Central memory CD8-positive, alpha-beta T cell (primary cell): ENCODE measurements around the gene SLC47A2.
"Not testable (repeated sequence)": the region's sequence is repeated elsewhere in the genome, so short reads cannot be mapped to it uniquely, and the experiment has no call there.

Experiments used
- ATAC-seq: fragments of 150-1000 bp; cut with Tn5 transposase; replicated peaks from 2 replicates; pipeline ENCODE4 v1.10.0; 2022; ENCODE audit warnings: mild to moderate bottlenecking, moderate FRiP score, moderate number of reproducible peaks; ENCODE audit not compliant: poor library complexity, severe bottlenecking; ENCODE audit errors: extremely low read depth
- DNase-seq, 2 donors: peaks; one replicate each; pipeline ENCODE4 v3.0.0; 2021; ENCODE audit warnings: low spot score in 2 of 2
- H3K27ac Mint-ChIP-seq: one replicate; pipeline ENCODE4 v1.8.0; 2022; ENCODE audit warnings: low read depth, mild to moderate bottlenecking, moderate library complexity, mixed read lengths
- H3K27me3 Mint-ChIP-seq: one replicate; pipeline ENCODE4 v1.8.0; 2022; ENCODE audit warnings: mixed read lengths
- H3K36me3 Mint-ChIP-seq: one replicate; pipeline ENCODE4 v1.8.0; 2022; ENCODE audit warnings: mild to moderate bottlenecking, moderate library complexity, mixed read lengths; ENCODE audit not compliant: insufficient read depth
- H3K4me1 Mint-ChIP-seq: one replicate; pipeline ENCODE4 v1.8.0; 2022; ENCODE audit warnings: mixed read lengths
- H3K4me3 Mint-ChIP-seq: one replicate; pipeline ENCODE4 v1.8.0; 2022; ENCODE audit warnings: mild to moderate bottlenecking, moderate library complexity, mixed read lengths
- H3K9me3 Mint-ChIP-seq: one replicate; pipeline ENCODE4 v1.8.0; 2022; ENCODE audit warnings: mixed read lengths

The SLC47A2 gene

DNA sequence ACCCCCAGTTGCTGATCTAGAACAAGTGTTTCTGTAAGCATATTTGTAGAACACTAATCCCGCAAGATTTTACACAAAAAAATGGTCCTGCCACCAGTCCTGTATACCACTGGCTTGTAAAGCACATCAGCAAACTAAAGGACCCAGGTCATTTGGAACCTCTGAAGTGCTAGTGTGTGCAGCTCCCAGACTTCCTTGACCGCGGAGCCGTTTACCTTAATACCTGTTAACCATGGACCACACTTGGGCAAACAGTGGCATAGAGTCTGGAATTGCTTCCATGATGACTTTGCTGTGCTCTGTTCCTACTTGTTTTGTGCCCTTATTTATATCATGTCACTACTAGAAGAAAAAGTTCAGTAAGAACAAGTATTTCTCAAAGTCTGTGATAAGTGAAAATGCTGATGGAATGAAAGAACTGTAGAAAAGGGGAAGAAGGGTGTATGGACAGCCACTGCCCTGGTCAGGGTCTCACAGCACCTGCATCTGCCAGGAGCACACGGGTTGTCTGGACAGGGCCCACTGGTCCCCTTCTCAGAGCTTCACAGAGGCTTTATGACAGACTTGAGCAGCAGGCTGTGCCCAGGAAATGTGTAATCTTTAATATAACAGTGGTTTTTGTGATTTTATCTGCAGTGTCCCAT is 38.5 kb downstream of the SLC47A2 start:
- Mint-ChIP-seq H3K4me3 (no peak overlapping the region), H3K9me3 (no peaks in the 10 kb centered on the region), H3K27me3 (no peaks in the 10 kb centered on the region), H3K36me3 (peaks cover 3% of the 10 kb centered on the region), H3K4me1 (no peaks in the 10 kb centered on the region), H3K27ac (no peak overlapping the region)
- no peak for ATAC-seq
- no peak for DNase-seq

- no peaks in the 10 kb centered on the region for H3K27me3 Mint-ChIP-seq
- H3K4me3 Mint-ChIP-seq: no peak overlapping the region
- H3K9me3 Mint-ChIP-seq: no peaks in the 10 kb centered on the region
- ATAC-seq (no peak), DNase-seq (no peak)
- H3K4me1 Mint-ChIP-seq: no peaks in the 10 kb centered on the region
- H3K36me3 Mint-ChIP-seq: peaks cover 3% of the 10 kb centered on the region
- H3K27ac Mint-ChIP-seq: no peak overlapping the region
Measured at GRCh38 chr17:19676896-19677295, 39.5 kb downstream of the SLC47A2 start.

DNA sequence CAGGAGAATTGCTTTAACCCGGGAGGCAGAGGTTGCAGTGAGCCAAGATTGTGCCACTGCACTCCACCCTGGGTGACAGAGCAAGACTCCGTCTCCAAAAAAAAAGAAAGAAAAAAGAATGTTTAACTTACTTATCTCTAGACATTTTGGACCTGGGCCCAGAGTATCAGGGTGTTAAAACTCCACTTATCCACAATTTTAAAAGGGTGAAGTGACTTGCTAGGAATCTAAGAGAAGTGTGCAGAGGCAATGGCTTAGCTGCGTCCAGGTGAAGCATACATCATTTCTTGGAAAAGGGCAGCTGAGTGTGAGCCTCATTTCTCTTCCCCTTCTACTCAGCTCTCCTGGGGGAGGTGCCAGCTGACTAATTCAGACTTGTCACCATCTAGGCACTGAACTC is 42.8 kb downstream of the SLC47A2 start:
- no peak for ATAC-seq
- no peaks in the 10 kb centered on the region for H3K27me3 Mint-ChIP-seq

GRCh38 chr17:19672009-19672750 is 44.2 kb downstream of the SLC47A2 start:
- no peaks in the 10 kb centered on the region for H3K27me3 Mint-ChIP-seq
- no peak for ATAC-seq
- H3K9me3 Mint-ChIP-seq: no peaks in the 10 kb centered on the region
- no peak overlapping the region for H3K4me3 Mint-ChIP-seq
- DNase-seq: no peak
- peaks cover 10% of the 10 kb centered on the region for H3K36me3 Mint-ChIP-seq
- no peaks in the 10 kb centered on the region for H3K4me1 Mint-ChIP-seq
- H3K27ac Mint-ChIP-seq: no peak overlapping the region

More for the DNA sequence above, 42.8 kb downstream of the SLC47A2 start:
- no peaks in the 10 kb centered on the region for H3K9me3 Mint-ChIP-seq
- H3K27ac Mint-ChIP-seq: no peak overlapping the region
- H3K4me3 Mint-ChIP-seq: no peak overlapping the region
- H3K4me1 Mint-ChIP-seq: no peaks in the 10 kb centered on the region
- DNase-seq: no peak
- H3K36me3 Mint-ChIP-seq: peaks cover 8% of the 10 kb centered on the region

GRCh38 chr17:19671433-19671832 is 45.0 kb downstream of the SLC47A2 start:
- Mint-ChIP-seq H3K4me3 (no peak overlapping the region), H3K36me3 (peaks cover 10% of the 10 kb centered on the region), H3K27me3 (no peaks in the 10 kb centered on the region), H3K27ac (no peak overlapping the region), H3K9me3 (no peaks in the 10 kb centered on the region), H3K4me1 (no peaks in the 10 kb centered on the region)
- DNase-seq (no peak), ATAC-seq (no peak)

- Mint-ChIP-seq H3K36me3 (peaks cover 10% of the 10 kb centered on the region), H3K9me3 (no peaks in the 10 kb centered on the region), H3K27me3 (no peaks in the 10 kb centered on the region), H3K4me1 (no peaks in the 10 kb centered on the region), H3K27ac (no peak overlapping the region), H3K4me3 (no peak overlapping the region)
- DNase-seq (no peak), ATAC-seq (no peak)
Measured at GRCh38 chr17:19670908-19671307, 45.5 kb downstream of the SLC47A2 start.

GRCh38 chr17:19669680-19670079 is 46.7 kb downstream of the SLC47A2 start:
- not testable (repeated sequence) for ATAC-seq, H3K27me3 Mint-ChIP-seq, H3K9me3 Mint-ChIP-seq, H3K4me1 Mint-ChIP-seq, H3K36me3 Mint-ChIP-seq, H3K4me3 Mint-ChIP-seq, DNase-seq, H3K27ac Mint-ChIP-seq

DNA sequence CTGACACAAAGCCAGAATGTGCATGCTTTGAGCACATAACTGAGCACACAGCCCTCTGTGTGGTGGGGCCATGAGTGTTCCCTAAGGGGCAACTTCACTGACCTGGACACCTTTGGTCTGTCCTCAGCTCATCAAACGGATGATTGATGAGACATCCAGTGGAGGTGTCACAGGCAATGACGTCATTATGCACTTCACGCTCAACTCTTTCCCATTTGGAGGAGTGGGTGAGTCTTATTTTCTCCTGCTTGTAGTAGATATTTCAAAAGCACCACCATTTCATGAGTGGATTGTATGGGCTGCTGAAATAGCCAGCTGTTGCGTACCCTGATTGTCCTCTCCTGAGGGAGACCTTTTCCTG is 51.6 kb downstream of the SLC47A2 start:
- Mint-ChIP-seq H3K27ac (no peak overlapping the region), H3K4me1 (no peaks in the 10 kb centered on the region), H3K4me3 (no peak overlapping the region), H3K36me3 (peaks cover 15% of the 10 kb centered on the region), H3K9me3 (no peaks in the 10 kb centered on the region), H3K27me3 (no peaks in the 10 kb centered on the region)
- DNase-seq (no peak), ATAC-seq (no peak)

DNA sequence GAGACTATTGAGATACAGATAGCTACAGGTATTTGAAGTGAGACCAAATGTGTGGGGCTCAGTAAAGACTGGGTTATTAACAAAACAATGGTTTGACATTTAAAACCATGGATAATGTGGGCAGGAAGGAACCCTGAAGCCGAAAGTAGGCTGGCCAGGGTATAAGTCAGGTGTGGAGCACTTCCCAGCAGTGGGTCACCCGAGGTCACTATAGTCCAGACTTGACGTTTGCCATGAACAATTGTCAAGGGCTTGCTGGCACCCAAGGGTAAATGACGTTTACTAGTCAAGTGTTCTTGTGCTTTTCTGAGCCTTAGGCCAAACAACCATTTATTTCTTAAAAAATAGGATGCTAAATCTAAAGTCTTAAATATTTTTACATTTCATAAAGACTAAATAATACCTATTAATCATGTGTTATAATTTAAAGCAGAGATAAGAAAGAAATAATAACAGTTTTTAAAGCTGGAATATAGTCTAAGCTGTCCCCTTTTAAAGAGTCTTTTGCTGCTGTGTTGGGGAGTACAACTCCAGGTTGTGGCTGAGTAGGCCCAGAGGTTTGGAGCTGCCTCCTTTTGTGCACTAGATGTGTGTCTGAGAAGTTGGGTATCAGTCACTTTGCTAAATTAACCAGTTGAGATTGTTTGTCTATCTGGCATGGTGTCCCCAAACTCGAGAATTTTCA is 52.1 kb downstream of the SLC47A2 start:
- Mint-ChIP-seq H3K4me1 (no peaks in the 10 kb centered on the region), H3K9me3 (no peaks in the 10 kb centered on the region), H3K4me3 (no peak overlapping the region), H3K36me3 (peaks cover 13% of the 10 kb centered on the region), H3K27me3 (no peaks in the 10 kb centered on the region), H3K27ac (no peak overlapping the region)
- ATAC-seq: no peak
- no peak for DNase-seq

DNA sequence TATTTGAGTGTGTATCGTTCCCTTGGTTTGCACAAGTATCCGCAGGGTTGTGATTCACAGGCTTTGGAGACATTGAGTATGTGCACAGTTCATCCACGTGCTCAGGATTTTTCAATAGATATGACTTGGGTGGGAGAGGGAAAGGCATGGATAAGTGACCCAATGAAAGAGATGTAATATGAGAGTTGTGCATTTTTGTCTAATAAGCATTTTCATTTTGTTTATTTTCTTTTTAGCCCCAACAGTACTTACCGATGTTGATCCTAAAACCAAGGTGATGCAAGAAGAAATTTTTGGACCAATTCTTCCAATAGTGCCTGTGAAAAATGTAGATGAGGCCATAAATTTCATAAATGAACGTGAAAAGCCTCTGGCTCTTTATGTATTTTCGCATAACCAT is 53.3 kb downstream of the SLC47A2 start:
- H3K27ac Mint-ChIP-seq: no peak overlapping the region
- no peaks in the 10 kb centered on the region for H3K27me3 Mint-ChIP-seq
- no peak overlapping the region for H3K4me3 Mint-ChIP-seq
- ATAC-seq (no peak), DNase-seq (no peak)
- H3K4me1 Mint-ChIP-seq: no peaks in the 10 kb centered on the region
- peaks cover 11% of the 10 kb centered on the region for H3K36me3 Mint-ChIP-seq
- no peaks in the 10 kb centered on the region for H3K9me3 Mint-ChIP-seq

DNA sequence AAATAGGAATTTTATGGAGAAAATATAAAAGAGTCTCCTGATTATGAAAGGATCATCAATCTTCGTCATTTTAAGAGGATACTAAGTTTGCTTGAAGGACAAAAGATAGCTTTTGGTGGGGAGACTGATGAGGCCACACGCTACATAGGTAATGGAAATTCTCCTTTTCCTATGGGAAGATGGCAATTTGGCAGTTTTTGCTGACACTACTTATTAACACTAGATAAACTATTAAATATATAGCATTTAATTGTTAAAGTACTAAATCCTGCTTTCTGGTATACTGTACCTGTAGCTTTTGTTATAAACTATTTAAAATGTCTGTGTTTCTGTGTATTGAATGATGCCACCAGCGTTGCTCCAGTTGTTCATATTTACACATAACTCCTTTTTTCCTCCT is 55.3 kb downstream of the SLC47A2 start:
- Mint-ChIP-seq H3K4me1 (no peaks in the 10 kb centered on the region), H3K4me3 (no peak overlapping the region), H3K27ac (no peak overlapping the region), H3K27me3 (no peaks in the 10 kb centered on the region), H3K36me3 (peaks cover 16% of the 10 kb centered on the region), H3K9me3 (no peaks in the 10 kb centered on the region)
- DNase-seq (no peak), ATAC-seq (no peak)

GRCh38 chr17:19660219-19660870 is 56.0 kb downstream of the SLC47A2 start:
- Mint-ChIP-seq H3K27ac (no peak overlapping the region), H3K4me3 (no peak overlapping the region)
- ATAC-seq: no peak

More at GRCh38 chr17:19660219-19660870, 56.0 kb downstream of the SLC47A2 start:
- no peaks in the 10 kb centered on the region for H3K4me1 Mint-ChIP-seq
- DNase-seq: no peak
- no peaks in the 10 kb centered on the region for H3K27me3 Mint-ChIP-seq
- H3K9me3 Mint-ChIP-seq: no peaks in the 10 kb centered on the region
- H3K36me3 Mint-ChIP-seq: peaks cover 16% of the 10 kb centered on the region
